ENCODE measurements around the gene XKR7.
A peak's percentile ranks its signal among the peaks of the same experiment; 100 is the strongest.

Gene XKR7

GRCh38 chr20:32050851-32051556 is 83.1 kb downstream of the XKR7 start:
- DNase-seq = no peak

- no peak for DNase-seq
These were observed 83.8 kb downstream of the XKR7 start for GRCh38 chr20:32051720-32052089.

GRCh38 chr20:32052090-32052777 is 84.3 kb downstream of the XKR7 start, which contains the start of gene HCK:
Gene HCK (plus strand): TSS chr20:32052242.
- DNase-seq = peak in 1 of 2 experiments; percentile 29

GRCh38 chr20:32052778-32053362 is 84.9 kb downstream of the XKR7 start:
- no peak for DNase-seq

Measured in activated T-cell treated with anti-CD3 and anti-CD28 coated beads, Interleukin-2, amount 50 U/mL, for 48 hours (primary cell).